Fibroblast of skin of left quadriceps (primary cell): ENCODE results near the gene BANK1.

ENCODE experiments used
- DNase-seq, 2 experiments: peaks; one replicate each; pipeline ENCODE4 v3.0.0-alpha.2; 2013; ENCODE audit warnings: low read depth in 2 of 2

BANK1 gene

GRCh38 chr4:102116121-102116520 lies 325.6 kb downstream of the BANK1 start:
- DNase-seq: no peak

- no peak for DNase-seq
Observed at GRCh38 chr4:102120846-102121245, 330.3 kb downstream of the BANK1 start.
